Immature natural killer cell (primary cell): ENCODE results near the gene NAA30. TPM values are rescaled to one million over a fixed set of nuclear protein-coding genes. Genes with fewer than 3 reads are reported as not detected.

Experiments
- DNase-seq, 3 donors: peaks; one replicate each; pipeline ENCODE4 v3.0.0; 2022; ENCODE audit warnings: mixed read lengths in 1 of 3
- H3K27ac Mint-ChIP-seq, 6 donors: one replicate each; pipeline ENCODE4 v1.8.0; 2020; ENCODE audit warnings: mixed read lengths in 6 of 6, mild to moderate bottlenecking in 5 of 6, inconsistent platforms in 4 of 6, moderate library complexity in 3 of 6
- H3K27me3 Mint-ChIP-seq, 3 donors: one replicate each; pipeline ENCODE4 v1.8.0; 2020 to 2021; ENCODE audit warnings: low read depth in 3 of 3, mild to moderate bottlenecking in 3 of 3, mixed read lengths in 3 of 3, moderate library complexity in 3 of 3, inconsistent platforms in 1 of 3
- H3K36me3 Mint-ChIP-seq, 3 donors: one replicate each; pipeline ENCODE4 v1.8.0; 2020; ENCODE audit warnings: mixed read lengths in 3 of 3, inconsistent platforms in 2 of 3, mild to moderate bottlenecking in 2 of 3
- H3K4me1 Mint-ChIP-seq, 2 donors: one replicate each; pipeline ENCODE4 v1.8.0; 2020; ENCODE audit warnings: inconsistent platforms in 2 of 2, mild to moderate bottlenecking in 2 of 2, mixed read lengths in 2 of 2, moderate library complexity in 1 of 2
- H3K4me3 Mint-ChIP-seq, 5 donors: one replicate each; pipeline ENCODE4 v1.8.0; 2020; ENCODE audit warnings: mild to moderate bottlenecking in 5 of 5, mixed read lengths in 5 of 5, inconsistent platforms in 3 of 5, moderate library complexity in 3 of 5
- H3K9me3 Mint-ChIP-seq, 6 donors: one replicate each; pipeline ENCODE4 v1.8.0; 2020; ENCODE audit warnings: mild to moderate bottlenecking in 6 of 6, mixed read lengths in 6 of 6, inconsistent platforms in 4 of 6, moderate library complexity in 3 of 6
- polyA plus RNA-seq, 3 donors: library from polyadenylated mRNA; unstranded; fragments of 300-500 nt; fragmentation: Illumina TruSeq; gene quantifications; one replicate each; pipeline ENCODE4 v1.2.3, GENCODE V29; 2021

The NAA30 gene
- polyA plus RNA-seq, 3 donors from 2014 or later = 7.0 to 12.4 (median 11.1) TPM

DNA sequence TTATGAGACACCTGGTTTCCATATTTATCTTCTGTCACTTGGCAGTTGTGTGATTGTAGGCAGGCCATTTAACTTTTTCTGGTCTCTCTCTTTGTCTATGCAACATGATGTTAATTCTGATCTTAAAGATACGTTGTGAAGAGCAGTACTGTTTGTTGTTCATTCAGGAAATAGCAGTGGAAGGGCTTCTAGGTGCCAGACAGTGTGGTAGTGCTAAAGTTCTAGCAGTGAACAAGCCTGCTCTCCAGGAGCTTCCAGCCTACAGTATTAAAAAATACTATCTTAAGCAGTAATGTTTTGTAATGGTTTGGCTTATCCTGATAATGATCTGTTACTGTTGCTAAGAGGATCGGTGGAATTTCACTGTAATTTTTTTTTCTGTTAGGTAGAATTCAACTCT lies 15.2 kb downstream of the NAA30 start:
- Mint-ChIP-seq H3K27me3 (no peaks in the 10 kb centered on the region), H3K9me3 (no peaks in the 10 kb centered on the region), H3K27ac (peak overlapping the region in 4 of 6 donors; percentile 7 to 80 (median 16)), H3K4me3 (no peak overlapping the region), H3K36me3 (peaks cover 7 to 20% (median 15%) of the 10 kb centered on the region in 3 donors), H3K4me1 (peaks cover 30 to 56% of the 10 kb centered on the region in 2 donors)
- DNase-seq = no peak

DNA sequence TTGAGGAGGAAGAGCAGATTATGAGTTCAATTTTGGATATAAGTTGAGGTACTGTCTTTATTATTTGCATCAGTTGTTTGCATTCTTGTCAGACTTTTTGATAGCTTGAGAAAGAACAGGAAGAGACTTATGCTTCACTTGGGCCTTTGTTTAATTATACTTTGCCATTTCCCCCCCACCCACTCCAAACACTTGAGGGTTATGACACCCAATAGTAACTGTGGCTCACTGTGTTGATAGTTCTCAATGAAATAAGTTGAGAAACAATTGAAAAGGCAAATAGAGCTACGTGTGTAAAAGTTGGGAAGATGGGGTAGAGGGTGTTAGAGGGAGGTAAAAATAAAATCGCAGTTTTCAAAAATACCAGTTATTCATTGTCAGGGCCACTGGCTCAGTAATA lies 17.7 kb downstream of the NAA30 start:
- no peak for DNase-seq
- Mint-ChIP-seq H3K27me3 (no peaks in the 10 kb centered on the region), H3K27ac (peak overlapping the region in 2 of 6 donors; percentile 25 to 51), H3K4me1 (peaks cover 17 to 59% of the 10 kb centered on the region in 2 donors), H3K9me3 (no peaks in the 10 kb centered on the region), H3K4me3 (no peak overlapping the region), H3K36me3 (peaks cover 10 to 25% (median 13%) of the 10 kb centered on the region in 3 donors)

DNA sequence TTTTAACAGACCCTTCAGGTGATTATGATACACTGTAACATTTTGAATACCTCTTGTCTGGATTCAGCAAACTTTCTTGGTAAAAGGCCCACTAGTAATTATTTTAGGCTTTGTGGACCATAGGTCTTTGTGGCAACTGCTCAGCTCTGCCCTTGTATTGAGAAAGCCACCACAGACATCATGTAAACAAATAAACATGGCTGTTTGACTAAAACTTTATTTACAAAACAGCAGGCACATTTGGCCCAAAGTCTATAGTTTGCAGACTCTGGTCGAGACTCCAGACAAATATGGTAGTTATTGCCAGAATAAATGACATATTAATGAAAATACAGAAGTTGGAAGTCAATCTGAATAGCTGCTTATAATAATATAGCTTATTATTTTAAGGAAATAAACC lies 18.2 kb downstream of the NAA30 start:
- Mint-ChIP-seq H3K27ac (peak overlapping the region in 1 of 6 donors; percentile 53), H3K36me3 (peaks cover 10 to 25% (median 11%) of the 10 kb centered on the region in 3 donors), H3K9me3 (no peaks in the 10 kb centered on the region), H3K4me3 (no peak overlapping the region), H3K4me1 (peaks cover 17 to 53% of the 10 kb centered on the region in 2 donors), H3K27me3 (no peaks in the 10 kb centered on the region)
- no peak for DNase-seq

DNA sequence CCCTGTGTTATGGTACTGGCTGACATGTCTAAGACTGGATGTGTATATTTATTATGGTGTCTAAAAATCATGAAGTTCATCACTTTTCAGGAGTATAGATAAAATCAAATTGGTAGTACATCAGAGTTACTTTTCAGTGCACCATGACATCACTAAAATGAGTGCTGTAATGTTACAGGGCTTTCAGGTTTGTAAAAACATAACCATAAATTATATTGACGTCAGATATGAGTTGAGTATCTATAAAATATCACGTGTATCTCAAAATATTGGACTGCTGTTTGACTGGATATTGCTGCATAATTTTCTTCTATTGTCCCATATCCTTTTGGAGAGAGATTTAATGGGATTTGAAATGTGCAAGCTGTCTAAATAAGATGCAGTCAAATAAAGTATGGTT lies 22.0 kb downstream of the NAA30 start:
- no peaks in the 10 kb centered on the region for H3K9me3 Mint-ChIP-seq
- peaks cover 5 to 34% of the 10 kb centered on the region in 2 donors for H3K4me1 Mint-ChIP-seq
- no peak for DNase-seq
- H3K27ac Mint-ChIP-seq = no peak overlapping the region
- H3K27me3 Mint-ChIP-seq = no peaks in the 10 kb centered on the region
- peaks cover 6 to 14% (median 7%) of the 10 kb centered on the region in 3 donors for H3K36me3 Mint-ChIP-seq
- H3K4me3 Mint-ChIP-seq = no peak overlapping the region

DNA sequence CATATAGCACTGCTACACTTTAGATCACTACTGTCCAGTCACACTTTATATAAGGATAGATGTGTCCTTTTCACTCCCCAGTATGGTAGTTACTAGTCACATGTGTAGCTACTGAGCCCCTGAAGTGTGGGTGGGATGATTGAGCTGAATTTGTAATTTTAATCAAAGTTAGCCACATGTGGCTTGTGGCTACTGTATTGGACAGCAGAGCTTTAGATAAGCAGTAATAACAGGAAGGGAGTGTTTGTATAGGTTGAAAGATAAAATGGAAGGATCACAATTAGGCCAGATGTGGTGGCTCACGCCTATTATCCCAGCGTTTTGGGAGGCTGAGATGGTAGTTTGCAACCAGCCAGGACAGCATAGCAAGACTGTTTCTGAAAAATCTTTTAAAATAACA lies 23.5 kb downstream of the NAA30 start:
- H3K4me1 Mint-ChIP-seq = peaks cover 0 to 26% of the 10 kb centered on the region in 2 donors
- DNase-seq = no peak
- no peak overlapping the region for H3K4me3 Mint-ChIP-seq
- no peak overlapping the region for H3K27ac Mint-ChIP-seq
- no peaks in the 10 kb centered on the region for H3K27me3 Mint-ChIP-seq
- H3K9me3 Mint-ChIP-seq = no peaks in the 10 kb centered on the region
- peaks cover 6 to 12% (median 7%) of the 10 kb centered on the region in 3 donors for H3K36me3 Mint-ChIP-seq

DNA sequence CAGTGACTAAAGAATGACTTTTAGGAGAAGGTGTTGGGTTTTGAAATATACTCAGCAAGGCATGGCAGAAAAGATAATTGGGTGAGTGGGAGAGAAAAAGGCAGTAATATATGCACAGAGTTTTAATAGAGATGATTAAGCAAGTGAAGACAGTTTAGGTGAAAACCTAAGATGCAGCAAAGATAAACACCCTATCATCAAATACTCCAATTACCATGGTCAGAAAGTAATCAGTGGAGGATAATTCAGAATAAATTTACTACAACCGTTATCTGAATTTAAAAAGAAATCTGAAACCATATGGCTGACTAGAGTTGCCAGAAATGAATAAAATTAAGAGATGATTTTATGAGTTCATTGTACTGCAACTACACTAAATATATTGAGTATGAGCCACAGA lies 26.8 kb downstream of the NAA30 start:
- no peak for DNase-seq
- peaks cover 0 to under 1% (median 0%) of the 10 kb centered on the region in 3 donors for H3K36me3 Mint-ChIP-seq
- no peak overlapping the region for H3K27ac Mint-ChIP-seq
- H3K27me3 Mint-ChIP-seq = no peaks in the 10 kb centered on the region
- no peak overlapping the region for H3K4me3 Mint-ChIP-seq
- H3K4me1 Mint-ChIP-seq = peaks cover 0 to 12% of the 10 kb centered on the region in 2 donors
- H3K9me3 Mint-ChIP-seq = no peaks in the 10 kb centered on the region

DNA sequence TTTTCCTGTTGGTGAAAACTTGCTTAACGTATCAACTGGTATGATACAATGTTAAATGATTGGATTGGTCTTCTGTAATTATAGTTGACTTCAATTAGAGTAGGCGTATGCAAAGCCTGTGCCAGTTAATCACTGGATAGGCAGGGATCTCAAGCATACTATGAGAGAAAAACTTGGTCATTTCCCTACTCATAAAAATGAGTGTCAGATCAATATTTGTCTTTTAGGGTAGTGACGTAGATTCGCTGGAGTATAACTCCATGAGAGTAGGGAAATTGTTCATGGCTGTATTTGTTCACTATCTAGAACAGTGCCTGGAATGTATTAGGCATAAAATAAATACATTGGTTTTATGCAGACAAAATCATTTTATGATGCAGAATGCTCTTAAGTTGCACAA lies 28.6 kb downstream of the NAA30 start:
- H3K36me3 Mint-ChIP-seq = no peaks in the 10 kb centered on the region
- peaks cover 0 to 5% of the 10 kb centered on the region in 2 donors for H3K4me1 Mint-ChIP-seq
- peaks cover 0 to 4% (median 3%) of the 10 kb centered on the region in 3 donors for H3K27me3 Mint-ChIP-seq
- no peak overlapping the region for H3K27ac Mint-ChIP-seq
- no peak for DNase-seq
- H3K4me3 Mint-ChIP-seq = no peak overlapping the region
- H3K9me3 Mint-ChIP-seq = no peaks in the 10 kb centered on the region

DNA sequence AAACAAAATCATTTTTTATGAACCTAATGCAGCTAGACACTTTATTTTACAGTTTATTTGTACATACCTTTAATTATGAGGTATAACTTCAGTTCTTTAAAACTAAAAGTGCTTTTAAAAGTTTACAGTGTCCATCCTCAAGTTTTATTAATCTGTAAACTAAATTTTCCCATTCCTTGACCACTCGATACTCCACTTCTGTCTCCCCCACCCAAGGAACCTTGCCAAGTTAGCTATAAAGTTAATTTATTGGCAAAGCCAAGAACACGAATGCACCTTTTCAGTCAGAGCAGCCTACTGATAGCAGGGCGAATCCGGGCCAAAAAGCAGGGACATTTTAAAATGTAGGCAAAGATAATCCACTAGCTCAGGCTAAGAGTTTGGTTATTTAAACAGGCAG lies 29.6 kb downstream of the NAA30 start:
- H3K27ac Mint-ChIP-seq = no peak overlapping the region
- peaks cover 0 to 4% (median 4%) of the 10 kb centered on the region in 3 donors for H3K27me3 Mint-ChIP-seq
- H3K36me3 Mint-ChIP-seq = no peaks in the 10 kb centered on the region
- H3K4me3 Mint-ChIP-seq = no peak overlapping the region
- no peaks in the 10 kb centered on the region for H3K9me3 Mint-ChIP-seq
- no peaks in the 10 kb centered on the region for H3K4me1 Mint-ChIP-seq
- no peak for DNase-seq

DNA sequence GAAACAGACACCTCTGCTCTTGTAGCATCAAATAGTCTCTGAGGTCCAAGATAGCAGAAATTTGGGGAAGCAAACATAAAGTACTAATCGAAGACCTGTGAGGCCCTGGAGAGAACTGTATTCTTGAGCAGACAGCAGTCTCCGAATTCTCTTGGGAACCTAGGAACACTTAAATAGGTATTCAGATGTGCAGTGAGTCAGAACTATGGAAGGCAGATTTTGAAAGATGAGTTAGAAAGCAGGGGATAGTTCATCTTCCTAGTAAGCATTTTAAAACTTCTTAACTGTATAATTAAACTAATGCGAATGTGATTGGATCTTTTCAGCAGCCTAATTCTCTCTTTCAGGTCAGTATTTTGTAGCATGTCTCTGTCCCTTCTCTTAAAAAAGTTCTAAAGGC lies 30.6 kb downstream of the NAA30 start:
- Mint-ChIP-seq H3K27me3 (peaks cover 0 to 4% (median 4%) of the 10 kb centered on the region in 3 donors), H3K4me1 (no peaks in the 10 kb centered on the region), H3K9me3 (no peaks in the 10 kb centered on the region), H3K27ac (no peak overlapping the region), H3K36me3 (no peaks in the 10 kb centered on the region), H3K4me3 (no peak overlapping the region)
- no peak for DNase-seq

DNA sequence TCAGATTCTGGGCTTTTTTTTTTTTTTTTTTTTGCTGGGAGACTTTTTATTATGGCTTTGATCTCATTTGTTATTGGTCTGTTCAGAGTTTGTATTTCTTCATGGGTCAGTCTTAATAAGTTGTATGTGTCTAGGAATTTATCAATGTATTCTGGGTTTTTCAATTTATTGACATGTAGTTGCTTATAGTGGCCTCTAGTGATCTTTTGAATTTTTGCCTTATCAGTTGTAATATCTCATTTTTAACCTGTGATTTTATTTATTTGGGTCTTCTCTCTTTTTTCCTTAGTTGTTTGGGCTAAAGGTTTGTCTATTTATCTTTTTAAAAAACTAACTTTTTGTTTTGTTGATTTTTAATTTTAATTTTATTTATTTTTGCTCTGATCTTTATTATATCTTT lies 45.5 kb downstream of the NAA30 start:
- no peaks in the 10 kb centered on the region for H3K4me1 Mint-ChIP-seq
- no peak overlapping the region for H3K27ac Mint-ChIP-seq
- no peak for DNase-seq
- H3K36me3 Mint-ChIP-seq = peaks cover 0 to 4% (median 4%) of the 10 kb centered on the region in 3 donors
- peaks cover 0 to 17% (median 0%) of the 10 kb centered on the region in 6 donors for H3K9me3 Mint-ChIP-seq
- H3K27me3 Mint-ChIP-seq = peaks cover 2 to 8% (median 2%) of the 10 kb centered on the region in 3 donors
- no peak overlapping the region for H3K4me3 Mint-ChIP-seq

DNA sequence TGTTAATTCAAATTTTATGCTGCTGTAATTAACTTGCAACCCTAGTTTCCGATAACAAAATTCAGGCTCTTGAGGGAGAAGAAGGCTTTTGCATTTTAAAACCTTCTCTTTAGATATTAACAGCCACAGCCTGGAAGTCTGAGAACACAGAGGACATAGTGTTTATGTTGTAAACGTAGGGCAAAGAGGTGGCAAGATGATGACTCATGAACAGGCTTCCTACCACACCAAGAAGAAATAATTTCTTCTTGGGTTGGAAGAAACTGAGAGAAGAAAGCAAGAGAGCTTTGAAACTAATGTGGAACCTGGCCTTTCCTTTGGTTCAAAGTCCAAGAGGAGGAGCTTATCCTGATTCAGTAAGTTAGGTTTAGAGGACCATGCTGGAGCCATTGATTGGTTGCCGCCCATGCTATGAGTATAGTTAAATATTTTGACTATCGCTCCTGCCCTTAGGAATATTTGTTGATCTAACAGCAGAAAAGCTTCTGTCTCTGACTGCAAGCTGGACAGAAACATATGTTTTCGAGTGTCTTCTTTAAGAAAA lies 71.5 kb downstream of the NAA30 start:
- Mint-ChIP-seq H3K9me3 (peaks cover 0 to 3% (median 0%) of the 10 kb centered on the region in 6 donors), H3K4me3 (no peak overlapping the region), H3K4me1 (no peaks in the 10 kb centered on the region), H3K36me3 (no peaks in the 10 kb centered on the region), H3K27ac (no peak overlapping the region), H3K27me3 (peaks cover 0 to 2% (median 2%) of the 10 kb centered on the region in 3 donors)
- no peak for DNase-seq

DNA sequence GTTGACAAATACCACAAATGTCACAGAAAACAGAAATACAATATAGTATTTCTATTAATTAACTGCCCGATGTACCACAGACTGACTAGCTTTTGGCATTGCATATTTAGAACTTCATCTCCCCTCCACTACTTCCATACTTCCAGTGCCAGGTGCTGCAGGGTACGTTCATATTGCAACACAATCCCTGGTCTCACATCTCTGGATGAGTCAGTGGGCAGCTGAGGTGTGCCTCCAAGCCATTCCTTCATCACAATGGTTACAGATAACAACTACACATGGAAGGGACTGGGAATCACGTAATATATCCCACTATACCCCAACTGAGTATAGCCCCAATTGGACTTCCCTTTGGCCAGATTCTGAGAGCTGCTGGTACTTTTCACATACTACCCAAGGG lies 72.2 kb downstream of the NAA30 start:
- Mint-ChIP-seq H3K27me3 (peaks cover 0 to 2% (median 2%) of the 10 kb centered on the region in 3 donors), H3K9me3 (peaks cover 0 to 2% (median 0%) of the 10 kb centered on the region in 6 donors), H3K4me1 (no peaks in the 10 kb centered on the region), H3K4me3 (no peak overlapping the region), H3K27ac (no peak overlapping the region), H3K36me3 (no peaks in the 10 kb centered on the region)
- no peak for DNase-seq

DNA sequence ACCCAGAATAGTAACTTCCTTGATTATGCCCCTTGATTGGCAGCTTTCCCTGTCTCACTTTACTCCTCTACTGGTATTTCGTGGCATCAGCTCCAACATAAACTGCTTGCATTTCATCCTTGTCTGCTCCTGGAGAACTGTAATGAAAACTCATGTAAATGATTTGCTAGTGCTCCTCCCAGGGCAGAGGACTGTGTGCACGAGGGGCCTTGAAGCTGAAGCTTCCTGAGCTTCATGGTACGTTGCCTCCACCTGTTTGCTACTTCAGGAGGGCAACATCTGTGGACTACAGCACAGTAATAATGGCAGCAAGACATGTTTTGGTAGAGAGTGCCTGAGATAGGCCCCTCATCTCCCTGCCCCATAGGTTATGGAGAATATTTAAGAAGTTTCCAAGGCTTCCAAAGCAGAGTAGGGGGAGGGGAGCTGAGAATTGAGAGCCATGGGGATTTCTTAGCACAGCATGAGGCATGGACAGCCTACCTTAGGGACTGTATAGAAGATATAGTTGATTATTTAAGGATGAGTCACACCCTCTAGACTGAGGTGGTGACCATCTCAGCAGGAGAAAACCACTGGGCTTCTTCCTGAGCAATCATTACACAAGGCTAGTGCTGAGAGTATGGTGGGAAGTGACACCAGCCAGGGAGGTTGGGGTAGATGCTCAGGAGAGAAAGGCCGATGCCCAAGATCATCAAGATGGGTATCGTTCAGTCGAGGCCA lies 73.8 kb downstream of the NAA30 start:
- Mint-ChIP-seq H3K4me1 (no peaks in the 10 kb centered on the region), H3K9me3 (peaks cover 0 to 2% (median 0%) of the 10 kb centered on the region in 6 donors), H3K4me3 (no peak overlapping the region), H3K27ac (no peak overlapping the region), H3K27me3 (peaks cover 0 to 2% (median 2%) of the 10 kb centered on the region in 3 donors), H3K36me3 (no peaks in the 10 kb centered on the region)
- no peak for DNase-seq
